ENCODE results near the gene SLC17A3. TPM values are rescaled to one million over a fixed set of nuclear protein-coding genes. Genes with fewer than 3 reads are reported as not detected.

Gene SLC17A3
- total RNA-seq, 1 experiment from 2014 or later = not detected

DNA sequence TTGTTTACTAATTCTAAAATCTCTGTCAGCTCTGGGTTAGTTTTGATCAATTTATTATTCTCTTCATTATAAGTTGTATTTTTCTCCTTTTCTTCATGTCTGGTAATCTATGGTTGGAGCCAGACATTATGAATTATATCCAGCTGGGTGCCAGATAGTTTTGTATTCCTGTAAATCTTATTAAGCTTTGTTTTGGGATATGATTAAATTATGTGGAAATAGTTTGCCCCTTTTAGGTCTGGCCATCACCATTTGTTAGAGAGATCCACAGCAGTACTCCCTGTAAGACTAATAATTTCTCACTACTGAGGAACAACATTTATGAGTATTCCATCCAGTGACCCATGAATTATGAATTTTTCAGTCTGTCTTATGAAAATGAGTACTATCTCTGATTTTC lies 21.3 kb downstream of the SLC17A3 start:
- intact Hi-C loops (cut with micrococcal nuclease; ENCODE audit: unreplicated experiment) = no loop called here
- CTCF ChIA-PET = no interaction called here
- Histone ChIP-seq H3K27ac (ENCODE audit: low read length) (no peak overlapping the region), H3K4me1 (ENCODE audit: control insufficient read depth, insufficient read depth, low read length) (no peaks in the 10 kb centered on the region), H3K9me3 (ENCODE audit: control insufficient read depth, insufficient read depth, low read depth, low read length) (no peaks in the 10 kb centered on the region), H3K27me3 (ENCODE audit: control insufficient read depth, insufficient read depth, low read length) (peaks cover 6% of the 10 kb centered on the region; the same call in 1 of the 2 replicates), H3K36me3 (ENCODE audit: control insufficient read depth, insufficient read depth, low read length) (no peaks in the 10 kb centered on the region), H3K4me3 (ENCODE audit: low read depth in 2 of 2, low read length in 2 of 2) (no peak overlapping the region)
- DNase-seq (ENCODE audit: low read depth, low spot score) (no peak), ATAC-seq (no peak)
- in situ Hi-C loops (cut with HindIII; ENCODE audit: low pct_unique_long_range_greater_than_20kb, low sequenced_read_pairs) = no loop called here
- POLR2A ChIA-PET = no interaction called here
- TF ChIP-seq TCF7L2 (IDR thresholded peaks at IDR 0.05; ENCODE audit: low read depth, low read length) = no peak
- no peak for TF ChIP-seq POLR2AphosphoS5 (IDR thresholded peaks at IDR 0.05; ENCODE audit: low read depth, low read length)
- TF ChIP-seq REST (IDR thresholded peaks at IDR 0.05; ENCODE audit: insufficient read depth in 1 of 2, low read depth in 2 of 2, low read length in 1 of 2) = no peak
- no peak for TF ChIP-seq CTCF (IDR thresholded peaks at IDR 0.05)
- no peak for TF ChIP-seq SIN3A (IDR thresholded peaks at IDR 0.05; ENCODE audit: borderline replicate concordance, insufficient read depth, low read depth, low read length)
- BruUV-seq (replicated peaks) = no TSS peak

- H3K4me1 ChIP-seq (ENCODE audit: control insufficient read depth, insufficient read depth, low read length) = no peaks in the 10 kb centered on the region
- in situ Hi-C loops (cut with HindIII; ENCODE audit: low pct_unique_long_range_greater_than_20kb, low sequenced_read_pairs) = no loop called here
- no TSS peak for BruUV-seq (replicated peaks)
Measured at GRCh38 chr6:25851961-25852360, 22.1 kb downstream of the SLC17A3 start.

More at GRCh38 chr6:25851961-25852360, 22.1 kb downstream of the SLC17A3 start:
- DNase-seq (ENCODE audit: low read depth, low spot score) (no peak), ATAC-seq (no peak)
- intact Hi-C loops (cut with micrococcal nuclease; ENCODE audit: unreplicated experiment) = no loop called here
- no peaks in the 10 kb centered on the region for H3K9me3 ChIP-seq (ENCODE audit: control insufficient read depth, insufficient read depth, low read depth, low read length)
- H3K36me3 ChIP-seq (ENCODE audit: control insufficient read depth, insufficient read depth, low read length) = no peaks in the 10 kb centered on the region
- TF ChIP-seq REST (IDR thresholded peaks at IDR 0.05; ENCODE audit: insufficient read depth in 1 of 2, low read depth in 2 of 2, low read length in 1 of 2) (no peak), SIN3A (IDR thresholded peaks at IDR 0.05; ENCODE audit: borderline replicate concordance, insufficient read depth, low read depth, low read length) (no peak), CTCF (IDR thresholded peaks at IDR 0.05) (no peak), POLR2AphosphoS5 (IDR thresholded peaks at IDR 0.05; ENCODE audit: low read depth, low read length) (no peak), TCF7L2 (IDR thresholded peaks at IDR 0.05; ENCODE audit: low read depth, low read length) (no peak)
- H3K27me3 ChIP-seq (ENCODE audit: control insufficient read depth, insufficient read depth, low read length) = peaks cover 6% of the 10 kb centered on the region; the same call in 1 of the 2 replicates
- ChIA-PET CTCF (no interaction called here), POLR2A (no interaction called here)
- no peak overlapping the region for H3K27ac ChIP-seq (ENCODE audit: low read length)
- H3K4me3 ChIP-seq (ENCODE audit: low read depth in 2 of 2, low read length in 2 of 2) = no peak overlapping the region
